ENCODE results near the gene ELMO1. TPM values are rescaled to one million over a fixed set of nuclear protein-coding genes. Genes with fewer than 3 reads are reported as not detected.

Gene ELMO1
- total and polyA plus RNA-seq, 4 donors: 6.7 to 51.5 (median 14.8) TPM

GRCh38 chr7:37450035-37450434 is 1.4 kb upstream of the ELMO1 start:
- Histone ChIP-seq H3K27me3 (ENCODE audit: control insufficient read depth in 4 of 4, insufficient read depth in 4 of 4, low read length in 3 of 4) (no peaks in the 10 kb centered on the region), H3K9me3 (ENCODE audit: control insufficient read depth in 4 of 4, low read length in 3 of 4) (no peaks in the 10 kb centered on the region), H3K4me3 (ENCODE audit: low read depth in 1 of 3, low read length in 3 of 3) (no peak overlapping the region), H3K9ac (ENCODE audit: low read depth in 1 of 2, low read length in 2 of 2) (no peak overlapping the region), H3K36me3 (ENCODE audit: control insufficient read depth in 4 of 4, insufficient read depth in 3 of 4, low read depth in 1 of 4, low read length in 3 of 4) (no peaks in the 10 kb centered on the region), H3K4me1 (ENCODE audit: control insufficient read depth in 4 of 4, insufficient read depth in 4 of 4, low read length in 3 of 4) (peaks cover 2 to 22% (median 10%) of the 10 kb centered on the region in 4 donors), H3K27ac (ENCODE audit: low read depth in 1 of 2, low read length in 2 of 2) (no peak overlapping the region)
- WGBS: 92% methylated on average over 3 of the region's 3 CpGs
- DNase-seq (ENCODE audit: low spot score): no peak
- TF ChIP-seq NR2F2 (IDR thresholded peaks at IDR 0.05) (no peak), HNF4A (conservative IDR thresholded peaks at IDR 0.05) (no peak), EGR1 (IDR thresholded peaks at IDR 0.05; ENCODE audit: low read depth in 2 of 2) (no peak), MAX (IDR thresholded peaks at IDR 0.05) (no peak), ZBTB33 (IDR thresholded peaks at IDR 0.05) (no peak), SP1 (IDR thresholded peaks at IDR 0.05) (no peak), YY1 (IDR thresholded peaks at IDR 0.05) (no peak), CTCF (IDR thresholded peaks at IDR 0.05; ENCODE audit: low read depth, low read length, missing input control) (no peak), REST (IDR thresholded peaks at IDR 0.05) (no peak), GABPA (IDR thresholded peaks at IDR 0.05 in 1 of 2, conservative IDR thresholded peaks at IDR 0.05 in 1 of 2) (no peak), RAD21 (IDR thresholded peaks at IDR 0.05) (no peak), HNF4G (IDR thresholded peaks at IDR 0.05) (no peak), FOXA1 (IDR thresholded peaks at IDR 0.05) (no peak), RXRA (IDR thresholded peaks at IDR 0.05) (no peak)

GRCh38 chr7:37449621-37450020 is 957 bp upstream of the ELMO1 start:
- H3K27ac ChIP-seq (ENCODE audit: low read depth in 1 of 2, low read length in 2 of 2): peak overlapping the region in 1 of 2 donors; percentile 96
- no peaks in the 10 kb centered on the region for H3K27me3 ChIP-seq (ENCODE audit: control insufficient read depth in 4 of 4, insufficient read depth in 4 of 4, low read length in 3 of 4)
- DNase-seq (ENCODE audit: low spot score): no peak
- no peaks in the 10 kb centered on the region for H3K36me3 ChIP-seq (ENCODE audit: control insufficient read depth in 4 of 4, insufficient read depth in 3 of 4, low read depth in 1 of 4, low read length in 3 of 4)
- peak overlapping the region in 2 of 3 donors; percentile 70 to 90 for H3K4me3 ChIP-seq (ENCODE audit: low read depth in 1 of 3, low read length in 3 of 3)
- no peaks in the 10 kb centered on the region for H3K9me3 ChIP-seq (ENCODE audit: control insufficient read depth in 4 of 4, low read length in 3 of 4)
- peaks cover 2 to 23% (median 10%) of the 10 kb centered on the region in 4 donors for H3K4me1 ChIP-seq (ENCODE audit: control insufficient read depth in 4 of 4, insufficient read depth in 4 of 4, low read length in 3 of 4)
- WGBS: 10% methylated on average over 5 of the region's 5 CpGs
- H3K9ac ChIP-seq (ENCODE audit: low read depth in 1 of 2, low read length in 2 of 2): no peak overlapping the region
- TF ChIP-seq FOXA2 (IDR thresholded peaks at IDR 0.05): no peak
- no peak for TF ChIP-seq FOXA1 (IDR thresholded peaks at IDR 0.05)
- no peak for TF ChIP-seq SP1 (IDR thresholded peaks at IDR 0.05)
- TF ChIP-seq TAF1 (conservative IDR thresholded peaks at IDR 0.05): no peak
- no peak for TF ChIP-seq ZBTB33 (IDR thresholded peaks at IDR 0.05)
- TF ChIP-seq HNF4G (IDR thresholded peaks at IDR 0.05): no peak
- no peak for TF ChIP-seq YY1 (IDR thresholded peaks at IDR 0.05)
- no peak for TF ChIP-seq JUND (IDR thresholded peaks at IDR 0.05)
- no peak for TF ChIP-seq MAX (IDR thresholded peaks at IDR 0.05)
- TF ChIP-seq RAD21 (IDR thresholded peaks at IDR 0.05): no peak
- no peak for TF ChIP-seq REST (IDR thresholded peaks at IDR 0.05)
- TF ChIP-seq EGR1 (IDR thresholded peaks at IDR 0.05; ENCODE audit: low read depth in 2 of 2): no peak
- TF ChIP-seq HNF4A (conservative IDR thresholded peaks at IDR 0.05): no peak

Measured in liver (tissue), 9 donors.